AG10803 (cell line): ENCODE measurements around the gene TRABD.

ENCODE experiments used
- DNase-seq: peaks from one replicate; pipeline ENCODE4 v3.0.0; 2010; ENCODE audit warnings: low read depth
- H3K4me3 ChIP-seq: 2 replicates; pipeline ENCODE4 v1.5.1; 2011; ENCODE audit warnings: mild to moderate bottlenecking, low read length, control low read depth
- TF ChIP-seq, protein P1 (sequence below): conservative IDR thresholded peaks from 2 replicates; pipeline ENCODE4 v1.5.1; 2011; ENCODE audit warnings: mild to moderate bottlenecking, low read length, control low read depth, inconsistent platforms

The TRABD gene

GRCh38 chr22:50205781-50206569 lies 20.3 kb downstream of the TRABD start:
- H3K4me3 ChIP-seq = no peak overlapping the region
- TF ChIP-seq, protein P1, sequence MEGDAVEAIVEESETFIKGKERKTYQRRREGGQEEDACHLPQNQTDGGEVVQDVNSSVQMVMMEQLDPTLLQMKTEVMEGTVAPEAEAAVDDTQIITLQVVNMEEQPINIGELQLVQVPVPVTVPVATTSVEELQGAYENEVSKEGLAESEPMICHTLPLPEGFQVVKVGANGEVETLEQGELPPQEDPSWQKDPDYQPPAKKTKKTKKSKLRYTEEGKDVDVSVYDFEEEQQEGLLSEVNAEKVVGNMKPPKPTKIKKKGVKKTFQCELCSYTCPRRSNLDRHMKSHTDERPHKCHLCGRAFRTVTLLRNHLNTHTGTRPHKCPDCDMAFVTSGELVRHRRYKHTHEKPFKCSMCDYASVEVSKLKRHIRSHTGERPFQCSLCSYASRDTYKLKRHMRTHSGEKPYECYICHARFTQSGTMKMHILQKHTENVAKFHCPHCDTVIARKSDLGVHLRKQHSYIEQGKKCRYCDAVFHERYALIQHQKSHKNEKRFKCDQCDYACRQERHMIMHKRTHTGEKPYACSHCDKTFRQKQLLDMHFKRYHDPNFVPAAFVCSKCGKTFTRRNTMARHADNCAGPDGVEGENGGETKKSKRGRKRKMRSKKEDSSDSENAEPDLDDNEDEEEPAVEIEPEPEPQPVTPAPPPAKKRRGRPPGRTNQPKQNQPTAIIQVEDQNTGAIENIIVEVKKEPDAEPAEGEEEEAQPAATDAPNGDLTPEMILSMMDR = no peak
- no peak for DNase-seq

GRCh38 chr22:50206599-50206998 lies 20.9 kb downstream of the TRABD start:
- peak; percentile 58 for DNase-seq
- TF ChIP-seq, protein P1 = peak; percentile 43
- no peak overlapping the region for H3K4me3 ChIP-seq

- no peak for DNase-seq
- H3K4me3 ChIP-seq = no peak overlapping the region
- TF ChIP-seq, protein P1 = no peak
Measured at GRCh38 chr22:50207383-50208140, 21.8 kb downstream of the TRABD start.

DNA sequence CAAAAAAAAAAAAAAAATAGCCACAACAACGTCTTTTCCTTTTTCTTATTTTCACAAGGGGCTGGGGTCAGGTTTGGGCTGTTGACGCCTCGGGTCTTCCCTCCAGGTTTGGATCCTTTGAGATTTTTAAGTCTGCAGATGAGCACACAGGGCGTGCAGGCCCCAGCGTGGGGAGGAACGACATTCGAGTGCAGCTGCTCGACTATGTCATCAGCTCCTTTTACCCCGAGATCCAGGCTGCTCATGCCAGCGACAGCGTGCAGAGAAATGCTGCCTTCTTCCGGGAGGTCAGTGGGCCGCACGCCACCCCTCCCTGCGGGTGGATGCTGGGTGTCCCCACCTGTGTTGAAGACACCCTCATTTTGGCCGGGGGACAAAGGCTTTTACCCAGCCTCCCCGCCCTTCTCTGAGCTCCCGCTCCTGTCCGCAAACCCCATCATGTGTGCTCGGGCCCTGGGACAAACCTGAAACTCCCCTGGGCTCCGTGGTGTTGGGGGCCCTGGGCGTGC lies 22.8 kb downstream of the TRABD start:
- TF ChIP-seq, protein P1 = no peak

GRCh38 chr22:50208939-50209892 lies 23.5 kb downstream of the TRABD start:
- no peak overlapping the region for H3K4me3 ChIP-seq
- TF ChIP-seq, protein P1 = no peak
- no peak for DNase-seq

More for the DNA sequence above, 22.8 kb downstream of the TRABD start:
- no peak overlapping the region for H3K4me3 ChIP-seq
- DNase-seq = no peak

DNA sequence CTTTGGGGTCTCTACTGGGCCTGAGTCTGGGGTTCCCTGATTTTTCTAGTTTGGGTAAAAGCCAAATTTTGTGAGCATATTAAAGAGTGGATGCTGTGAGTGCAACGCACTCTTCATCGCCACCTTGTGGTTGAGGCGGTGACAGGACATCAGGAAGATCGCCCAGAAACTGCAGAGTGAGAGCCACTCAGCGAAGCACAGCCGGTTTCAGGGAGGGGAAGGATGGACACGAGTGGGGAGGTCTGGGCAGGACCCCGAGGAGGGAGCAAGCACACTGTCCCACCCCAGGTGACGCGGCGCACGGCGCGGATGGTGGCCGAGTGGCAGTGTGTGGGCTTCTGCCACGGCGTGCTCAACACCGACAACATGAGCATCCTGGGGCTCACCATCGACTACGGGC lies 24.2 kb downstream of the TRABD start:
- TF ChIP-seq, protein P1 = peak; percentile 86
- DNase-seq = peak; percentile 60
- no peak overlapping the region for H3K4me3 ChIP-seq
